Measurements from ENCODE around the gene LYZL2. TPM values are rescaled to one million over a fixed set of nuclear protein-coding genes. Genes with fewer than 3 reads are reported as not detected.
"Not testable (repeated sequence)": the region's sequence is repeated elsewhere in the genome, so short reads cannot be mapped to it uniquely, and the experiment has no call there.

Gene LYZL2
- total RNA-seq, 1 experiment from 2014 or later, result not detected

- in situ Hi-C loops (cut with HindIII; ENCODE audit: low pct_unique_long_range_greater_than_20kb, low sequenced_read_pairs), result no loop called here
- no peak for DNase-seq (ENCODE audit: low read depth, low spot score)
Measured at GRCh38 chr10:30602747-30603146, 26.8 kb downstream of the LYZL2 start.

- DNase-seq (ENCODE audit: low read depth, low spot score), result no peak
- in situ Hi-C loops (cut with HindIII; ENCODE audit: low pct_unique_long_range_greater_than_20kb, low sequenced_read_pairs), result no loop called here
Measured at GRCh38 chr10:30600005-30600404, 29.5 kb downstream of the LYZL2 start.

GRCh38 chr10:30598105-30598776 is 31.3 kb downstream of the LYZL2 start:
- in situ Hi-C loops (cut with HindIII; ENCODE audit: low pct_unique_long_range_greater_than_20kb, low sequenced_read_pairs), result no loop called here
- DNase-seq (ENCODE audit: low read depth, low spot score), result no peak

GRCh38 chr10:30597433-30597824 is 32.1 kb downstream of the LYZL2 start:
- in situ Hi-C loops (cut with HindIII; ENCODE audit: low pct_unique_long_range_greater_than_20kb, low sequenced_read_pairs); DNase-seq (ENCODE audit: low read depth, low spot score): not testable (repeated sequence)

- DNase-seq (ENCODE audit: low read depth, low spot score); in situ Hi-C loops (cut with HindIII; ENCODE audit: low pct_unique_long_range_greater_than_20kb, low sequenced_read_pairs): not testable (repeated sequence)
Measured at GRCh38 chr10:30596493-30597432, 32.8 kb downstream of the LYZL2 start.

- no peak for DNase-seq (ENCODE audit: low read depth, low spot score)
- in situ Hi-C loops (cut with HindIII; ENCODE audit: low pct_unique_long_range_greater_than_20kb, low sequenced_read_pairs), result no loop called here
Measured at GRCh38 chr10:30596013-30596412, 33.5 kb downstream of the LYZL2 start.

GRCh38 chr10:30594077-30594476 is 35.5 kb downstream of the LYZL2 start:
- in situ Hi-C loops (cut with HindIII; ENCODE audit: low pct_unique_long_range_greater_than_20kb, low sequenced_read_pairs), result no loop called here
- no peak for DNase-seq (ENCODE audit: low read depth, low spot score)

GRCh38 chr10:30592770-30593169 is 36.8 kb downstream of the LYZL2 start:
- in situ Hi-C loops (cut with HindIII; ENCODE audit: low pct_unique_long_range_greater_than_20kb, low sequenced_read_pairs); DNase-seq (ENCODE audit: low read depth, low spot score): not testable (repeated sequence)

GRCh38 chr10:30591249-30591670 is 38.3 kb downstream of the LYZL2 start:
- DNase-seq (ENCODE audit: low read depth, low spot score), result peak; percentile 61
- in situ Hi-C loops (cut with HindIII; ENCODE audit: low pct_unique_long_range_greater_than_20kb, low sequenced_read_pairs), result no loop called here

GRCh38 chr10:30589441-30589840 is 40.1 kb downstream of the LYZL2 start:
- in situ Hi-C loops (cut with HindIII; ENCODE audit: low pct_unique_long_range_greater_than_20kb, low sequenced_read_pairs), result no loop called here
- no peak for DNase-seq (ENCODE audit: low read depth, low spot score)

GRCh38 chr10:30587522-30588031 is 42.0 kb downstream of the LYZL2 start:
- in situ Hi-C loops (cut with HindIII; ENCODE audit: low pct_unique_long_range_greater_than_20kb, low sequenced_read_pairs), result no loop called here
- no peak for DNase-seq (ENCODE audit: low read depth, low spot score)

GRCh38 chr10:30586828-30587227 is 42.7 kb downstream of the LYZL2 start:
- in situ Hi-C loops (cut with HindIII; ENCODE audit: low pct_unique_long_range_greater_than_20kb, low sequenced_read_pairs), result no loop called here
- DNase-seq (ENCODE audit: low read depth, low spot score), result no peak

GRCh38 chr10:30583778-30584415 is 45.7 kb downstream of the LYZL2 start:
- in situ Hi-C loops (cut with HindIII; ENCODE audit: low pct_unique_long_range_greater_than_20kb, low sequenced_read_pairs), result no loop called here
- peak; percentile 62 for DNase-seq (ENCODE audit: low read depth, low spot score)

GRCh38 chr10:30581779-30582380 is 47.7 kb downstream of the LYZL2 start:
- DNase-seq (ENCODE audit: low read depth, low spot score), result peak; percentile 66
- in situ Hi-C loops (cut with HindIII; ENCODE audit: low pct_unique_long_range_greater_than_20kb, low sequenced_read_pairs), result no loop called here

GRCh38 chr10:30580676-30581075 is 48.9 kb downstream of the LYZL2 start:
- in situ Hi-C loops (cut with HindIII; ENCODE audit: low pct_unique_long_range_greater_than_20kb, low sequenced_read_pairs), result no loop called here
- DNase-seq (ENCODE audit: low read depth, low spot score), result no peak

GRCh38 chr10:30580241-30580640 is 49.3 kb downstream of the LYZL2 start:
- in situ Hi-C loops (cut with HindIII; ENCODE audit: low pct_unique_long_range_greater_than_20kb, low sequenced_read_pairs), result no loop called here

GRCh38 chr10:30579574-30579973 is 50.0 kb downstream of the LYZL2 start:
- no peak for DNase-seq (ENCODE audit: low read depth, low spot score)
- in situ Hi-C loops (cut with HindIII; ENCODE audit: low pct_unique_long_range_greater_than_20kb, low sequenced_read_pairs), result no loop called here

More at GRCh38 chr10:30580241-30580640, 49.3 kb downstream of the LYZL2 start:
- DNase-seq (ENCODE audit: low read depth, low spot score), result no peak

- no peak for DNase-seq (ENCODE audit: low read depth, low spot score)
- in situ Hi-C loops (cut with HindIII; ENCODE audit: low pct_unique_long_range_greater_than_20kb, low sequenced_read_pairs), result no loop called here
Measured at GRCh38 chr10:30577048-30577447, 52.5 kb downstream of the LYZL2 start.
